ENCODE measurements around the gene MYO6.
"Not testable (repeated sequence)": the region's sequence is repeated elsewhere in the genome, so short reads cannot be mapped to it uniquely, and the experiment has no call there.

MYO6 gene

DNA sequence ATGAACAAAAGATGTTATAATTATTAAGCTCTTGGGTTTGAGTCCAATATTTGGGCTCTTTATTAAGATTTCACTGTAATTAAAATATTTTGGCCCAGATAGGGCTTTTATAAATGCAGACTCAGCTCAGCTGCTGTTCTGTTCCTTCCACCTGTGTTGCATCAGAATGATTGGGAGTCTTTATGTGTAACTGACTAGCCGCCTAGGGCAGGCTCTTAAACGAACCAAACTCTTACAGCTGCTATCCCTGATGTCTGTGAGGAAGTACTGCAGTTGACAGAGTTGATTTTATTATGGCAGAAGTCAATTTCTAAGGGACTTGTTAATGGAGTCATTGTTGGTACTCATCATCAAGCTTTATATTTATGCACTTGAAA is 144.7 kb downstream of the MYO6 start:
- no peak for DNase-seq

- no peak for DNase-seq
These were observed 147.5 kb downstream of the MYO6 start for GRCh38 chr6:75896526-75896925.

- DNase-seq, result not testable (repeated sequence)
These were observed 151.2 kb downstream of the MYO6 start for GRCh38 chr6:75900216-75900615.

DNA sequence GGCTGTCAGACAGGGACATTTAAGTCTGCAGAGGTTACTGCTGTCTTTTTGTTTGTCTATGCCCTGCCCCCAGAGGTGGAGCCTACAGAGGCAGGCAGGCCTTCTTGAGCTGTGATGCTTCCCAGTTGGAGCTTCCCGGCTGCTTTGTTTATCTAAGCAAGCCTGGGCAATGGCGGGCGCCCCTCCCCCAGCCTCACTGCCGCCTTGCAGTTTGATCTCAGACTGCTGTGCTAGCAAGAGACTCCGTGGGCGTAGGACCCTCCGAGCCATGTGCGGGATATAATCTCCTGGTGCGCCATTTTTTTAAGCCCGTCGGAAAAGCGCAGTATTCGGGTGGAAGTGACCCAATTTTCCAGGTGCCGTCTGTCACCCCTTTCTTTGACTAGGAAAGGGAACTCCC is 156.1 kb downstream of the MYO6 start:
- DNase-seq, result not testable (repeated sequence)

DNA sequence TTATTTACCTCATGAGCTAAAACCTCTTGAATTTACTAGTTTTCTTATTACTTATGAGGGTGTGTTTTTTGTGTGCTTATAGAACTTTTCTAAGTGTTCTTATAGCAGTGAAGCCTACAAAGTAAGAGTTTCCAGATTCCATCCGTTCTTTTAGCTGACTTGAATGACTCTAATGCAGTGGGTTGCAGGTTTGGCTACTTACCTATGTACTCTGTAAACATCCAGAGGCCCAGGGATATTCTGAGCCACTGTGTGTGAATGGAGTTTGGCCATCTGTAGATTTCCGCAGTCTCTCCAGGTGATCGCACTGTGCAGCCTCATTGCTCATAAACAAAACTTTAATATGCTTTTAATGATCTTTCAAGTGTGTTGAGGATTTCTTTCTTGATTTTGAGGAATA is 157.8 kb downstream of the MYO6 start:
- DNase-seq, result no peak

DNA sequence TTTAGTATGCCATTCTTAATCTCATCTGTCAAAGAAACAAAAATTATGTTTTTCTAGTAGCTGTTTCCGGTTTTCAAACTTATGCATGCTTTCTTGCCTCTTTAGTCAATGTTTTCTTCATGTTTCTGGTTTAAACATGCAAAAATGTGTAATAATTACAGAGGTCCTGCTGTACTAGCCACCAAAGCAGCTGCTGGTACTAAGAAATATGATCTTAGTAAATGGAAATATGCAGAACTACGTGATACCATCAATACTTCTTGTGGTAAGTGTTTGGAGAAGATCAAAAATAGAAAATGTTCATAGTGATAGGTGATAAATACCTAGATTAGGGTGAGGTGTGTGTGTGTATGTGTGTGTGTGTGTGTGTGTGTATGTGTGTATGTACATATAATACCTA is 158.4 kb downstream of the MYO6 start:
- no peak for DNase-seq

DNA sequence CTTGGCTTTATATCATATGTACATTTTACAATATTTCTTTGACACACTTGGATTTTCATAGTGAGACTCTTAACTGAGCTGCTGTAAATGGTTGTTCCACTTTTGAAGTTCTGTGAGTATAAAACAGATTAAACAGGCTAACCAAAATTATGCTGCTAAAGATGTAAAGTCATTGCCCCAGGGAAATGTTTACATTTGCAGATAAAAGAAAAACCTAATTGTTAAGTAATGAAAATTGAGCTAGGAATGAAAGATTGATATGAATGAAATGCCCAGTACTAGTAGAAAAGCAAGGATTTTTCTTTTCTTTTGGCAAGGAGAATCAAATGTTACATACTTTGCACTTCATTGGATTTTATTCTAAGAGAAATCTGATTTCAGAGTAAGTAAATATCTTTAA is 164.0 kb downstream of the MYO6 start:
- no peak for DNase-seq

DNA sequence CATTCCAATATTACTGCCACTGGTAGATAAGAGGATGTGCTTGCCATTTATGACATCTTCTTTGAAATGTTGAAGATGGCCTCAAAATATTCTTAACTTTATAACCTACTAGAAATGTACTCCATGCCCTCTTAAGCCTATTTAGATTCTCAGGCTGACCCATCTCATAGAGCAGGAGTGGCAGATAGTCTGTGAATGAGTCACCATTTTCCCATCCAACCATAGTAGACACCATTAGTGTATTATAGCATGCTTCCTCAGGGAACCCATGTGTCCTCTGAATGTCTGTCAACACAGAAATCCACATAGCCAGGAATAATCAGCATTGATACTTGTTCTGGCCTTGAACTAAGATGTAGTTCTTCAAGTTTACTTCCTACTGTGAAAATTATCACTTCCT is 173.2 kb downstream of the MYO6 start:
- no peak for DNase-seq

DNA sequence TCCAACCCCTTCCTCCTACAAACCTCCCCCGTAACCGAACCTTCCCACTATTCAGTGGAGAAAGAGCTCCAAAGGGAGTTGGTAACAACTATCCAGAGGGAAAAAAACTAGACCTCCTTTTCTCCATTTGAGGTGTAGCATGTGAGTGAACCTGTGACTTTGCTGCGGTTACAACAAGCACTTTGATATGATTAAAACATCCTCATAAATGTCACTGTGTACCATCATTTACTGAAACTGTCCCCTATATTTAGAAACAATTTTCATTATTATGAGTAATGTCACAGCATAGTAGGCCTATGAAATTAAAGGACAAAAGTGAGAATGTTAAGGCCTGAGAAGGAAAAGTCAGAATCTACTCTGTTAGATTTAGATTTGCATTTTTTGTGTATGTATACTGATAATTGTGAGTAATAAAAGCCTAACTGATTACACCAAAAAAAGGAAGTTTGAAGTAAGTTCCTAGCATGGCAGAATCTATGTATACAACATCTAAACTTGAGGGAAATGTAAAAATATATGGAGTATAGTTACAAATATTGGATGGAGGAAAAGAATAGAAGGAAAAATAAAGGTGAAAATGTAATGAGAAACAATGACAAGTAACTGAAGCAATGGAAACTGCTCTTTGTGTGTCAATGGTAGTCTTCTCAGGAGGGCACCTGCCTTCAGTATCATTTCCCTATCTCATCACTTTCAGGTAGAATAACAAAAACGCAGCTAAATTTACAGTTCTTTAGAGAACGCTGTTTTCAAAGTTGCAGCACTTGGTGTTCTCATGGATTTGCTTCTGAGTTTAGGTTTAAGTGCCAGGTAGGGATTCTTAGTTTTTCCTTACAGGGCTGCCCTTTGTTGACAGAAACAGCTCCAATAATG is 177.5 kb downstream of the MYO6 start:
- no peak for DNase-seq

- no peak for DNase-seq
These were observed 182.1 kb downstream of the MYO6 start for GRCh38 chr6:75931011-75931680.

DNA sequence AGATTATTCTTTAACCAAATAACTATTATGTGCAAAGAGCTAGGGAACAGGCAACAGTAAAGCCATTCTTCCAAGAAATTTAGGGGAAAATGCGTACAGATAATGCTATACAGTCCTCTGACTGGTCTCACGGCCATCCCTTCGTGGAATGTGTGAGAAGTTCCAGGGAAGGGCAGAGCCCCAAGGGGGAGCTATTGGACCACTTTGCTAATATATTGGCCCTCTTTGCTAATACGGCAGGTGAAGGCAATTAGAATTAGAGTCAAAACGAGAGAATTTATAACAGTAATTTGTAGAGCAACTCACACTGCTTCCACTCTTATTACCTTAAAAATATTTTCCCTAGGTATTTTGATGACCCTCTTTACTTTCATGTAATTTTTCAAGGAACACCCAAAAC is 183.0 kb downstream of the MYO6 start:
- DNase-seq, result no peak

- DNase-seq, result no peak
These were observed 184.4 kb downstream of the MYO6 start for GRCh38 chr6:75933387-75933975.

- peak; percentile 37 for DNase-seq
These were observed 185.8 kb downstream of the MYO6 start for GRCh38 chr6:75934643-75935472.

DNA sequence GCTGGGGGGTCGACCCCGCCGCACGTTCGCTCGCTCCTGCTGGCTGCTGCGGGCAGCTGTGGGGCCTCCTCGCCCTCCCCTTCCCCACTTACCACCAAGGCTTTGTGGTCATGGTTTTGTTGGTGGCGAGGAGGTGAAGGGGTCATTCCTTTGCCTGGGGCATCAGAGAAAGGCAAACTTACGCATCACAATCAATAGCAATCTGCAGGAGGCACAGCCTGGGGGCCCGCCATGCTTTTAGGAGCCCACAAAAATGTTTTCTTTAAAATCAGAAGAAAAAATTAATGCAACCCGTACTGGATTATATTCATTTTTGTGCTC is 186.4 kb downstream of the MYO6 start:
- DNase-seq, result no peak

GRCh38 chr6:75936682-75937081 is 187.6 kb downstream of the MYO6 start:
- DNase-seq, result no peak

DNA sequence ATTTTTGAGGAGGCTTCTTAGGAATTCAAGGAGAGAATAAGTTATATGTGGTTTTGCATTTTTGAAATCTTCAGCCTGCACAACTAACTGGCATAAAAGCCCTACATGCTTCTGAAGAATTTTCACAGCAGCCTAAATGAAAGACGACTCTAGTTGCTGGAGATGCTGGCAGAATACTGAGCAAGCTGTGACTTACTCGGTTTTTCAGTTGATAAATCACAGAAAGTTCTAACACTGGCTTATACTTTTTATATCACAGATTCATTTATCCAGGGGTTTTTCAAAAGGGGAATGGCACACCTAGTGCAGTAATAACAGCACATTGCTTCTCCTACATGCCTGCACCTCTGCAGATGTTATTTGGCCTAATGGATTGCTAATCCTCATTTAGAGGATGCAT is 188.8 kb downstream of the MYO6 start:
- no peak for DNase-seq

DNA sequence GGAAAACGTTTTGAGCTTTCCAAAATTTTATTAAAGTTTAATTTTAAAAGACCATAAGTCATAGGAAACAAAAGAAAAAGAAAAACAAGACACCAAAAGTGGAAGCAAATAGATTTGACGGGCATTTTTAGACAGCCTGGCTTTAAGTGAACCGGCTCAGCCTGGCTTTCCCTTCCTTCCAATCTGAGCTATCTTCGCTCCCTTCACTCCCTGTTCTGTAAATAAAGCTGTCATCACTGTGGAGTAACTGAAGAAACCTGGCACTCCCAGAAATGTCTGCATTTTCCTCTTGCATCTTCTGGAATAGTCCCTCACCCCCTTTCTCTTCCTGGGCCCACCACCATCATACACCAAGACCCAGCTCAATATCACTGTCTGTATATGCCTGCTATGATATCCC is 191.5 kb downstream of the MYO6 start:
- DNase-seq, result no peak

DNA sequence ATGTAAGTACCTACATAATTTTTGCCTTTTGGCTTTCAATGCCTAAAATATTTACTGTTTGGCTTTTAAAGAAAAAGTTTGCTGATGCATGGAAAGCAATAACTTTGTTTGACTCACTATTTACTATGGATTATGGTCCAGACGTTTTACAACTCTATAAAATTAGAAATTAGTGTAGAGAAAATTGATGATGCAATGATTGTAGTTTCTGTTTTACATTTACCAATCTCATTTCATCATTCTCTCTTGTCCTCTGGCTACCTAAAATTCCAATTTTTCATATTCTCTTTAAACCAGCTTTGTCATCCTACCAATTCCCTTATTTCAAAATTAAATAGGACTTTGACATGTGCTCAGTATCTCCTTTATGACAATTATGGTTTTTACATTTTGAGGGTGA is 192.5 kb downstream of the MYO6 start:
- DNase-seq, result no peak

DNA sequence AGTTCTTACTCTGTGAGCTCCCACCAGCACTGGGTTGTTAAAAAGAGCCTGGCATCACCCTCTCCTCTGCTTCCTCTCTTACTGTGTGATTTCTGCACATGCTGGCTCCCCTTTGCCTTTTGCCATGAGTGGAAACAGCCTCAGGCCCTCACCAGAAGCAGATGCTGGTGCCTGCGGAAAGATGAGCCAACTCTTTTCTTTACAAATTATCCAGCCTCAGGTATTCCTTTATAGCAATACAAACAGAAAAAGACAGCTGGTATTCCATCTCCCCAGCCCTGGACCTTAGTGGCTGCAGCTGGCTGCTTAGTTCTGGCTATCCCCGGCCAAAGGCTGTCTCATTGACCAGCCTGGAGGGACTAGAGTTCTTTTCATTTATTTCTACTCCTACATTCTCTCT is 194.3 kb downstream of the MYO6 start:
- DNase-seq, result no peak

- no peak for DNase-seq
These were observed 197.2 kb downstream of the MYO6 start for GRCh38 chr6:75946146-75946831.

- no peak for DNase-seq
These were observed 198.9 kb downstream of the MYO6 start for GRCh38 chr6:75947935-75948334.

DNA sequence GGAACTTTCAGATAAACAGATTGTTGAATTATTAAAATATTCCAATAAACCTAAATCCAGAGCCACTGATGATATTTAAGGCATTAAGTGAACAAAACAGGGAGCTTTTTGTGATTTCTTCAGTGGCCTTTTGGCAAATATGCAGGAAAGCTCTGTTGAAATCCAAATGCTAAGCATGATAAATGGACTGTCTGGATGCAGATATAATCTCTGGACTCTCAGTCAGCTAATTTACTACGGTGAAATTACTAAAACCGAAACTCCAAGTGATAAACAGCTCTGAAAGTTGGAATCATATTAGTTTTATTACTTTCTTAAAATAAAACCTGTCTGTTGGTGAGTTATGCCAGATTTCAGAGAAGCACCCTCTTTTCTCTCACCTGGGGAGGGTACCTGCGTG is 203.1 kb downstream of the MYO6 start:
- no peak for DNase-seq

DNA sequence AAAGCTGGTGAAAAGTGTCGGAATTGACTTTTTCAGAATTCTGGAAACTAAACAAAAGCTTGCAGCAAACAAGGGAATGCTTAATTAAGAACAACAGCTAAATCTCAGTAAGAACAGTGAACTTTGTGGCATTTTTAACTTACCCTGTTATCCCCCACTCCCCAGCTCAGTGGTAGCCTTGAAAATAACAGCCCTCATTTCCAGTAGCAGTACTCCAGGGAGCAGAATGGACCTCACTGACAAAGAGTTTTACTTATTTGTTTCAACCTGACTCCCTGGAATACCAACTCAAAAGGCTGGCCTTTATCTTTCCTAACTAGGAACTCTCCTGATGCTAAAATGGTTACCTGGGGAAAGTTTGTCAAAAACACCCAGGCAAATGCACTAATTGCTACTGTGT is 214.5 kb downstream of the MYO6 start:
- DNase-seq, result no peak
